GM20431 (cell line): ENCODE measurements around the gene DCAF10.
"Not testable (repeated sequence)": the region's sequence is repeated elsewhere in the genome, so short reads cannot be mapped to it uniquely, and the experiment has no call there.

Experiments used
- in situ Hi-C: fragments of 300-500 bp; cut with MseI, MboI; formaldehyde crosslinking; loops from one replicate; pipeline ENCODE4 v1.15.0; 2020; ENCODE audit warnings: low sequenced_read_pairs; ENCODE audit not compliant: unreplicated experiment

Gene DCAF10

GRCh38 chr9:37788332-37788731 lies 12.3 kb upstream of the DCAF10 start:
- in situ Hi-C loops, result no loop called here

GRCh38 chr9:37790096-37790495 lies 10.5 kb upstream of the DCAF10 start:
- in situ Hi-C loops, result no loop called here

GRCh38 chr9:37792122-37792521 lies 8.5 kb upstream of the DCAF10 start:
- in situ Hi-C loops, result no loop called here

- in situ Hi-C loops, result no loop called here
Measured at GRCh38 chr9:37796232-37796631, 4.4 kb upstream of the DCAF10 start.

GRCh38 chr9:37798677-37799076 lies 1.9 kb upstream of the DCAF10 start:
- in situ Hi-C loops, result no loop called here

GRCh38 chr9:37801287-37801850 lies 772 bp downstream of the DCAF10 start:
- in situ Hi-C loops, result no loop called here

GRCh38 chr9:37801959-37802711 lies 1.5 kb downstream of the DCAF10 start:
- in situ Hi-C loops, result no loop called here

- in situ Hi-C loops, result no loop called here
Measured at GRCh38 chr9:37806271-37806670, 5.7 kb downstream of the DCAF10 start.

GRCh38 chr9:37809676-37810075 lies 9.1 kb downstream of the DCAF10 start:
- in situ Hi-C loops, result not testable (repeated sequence)

- in situ Hi-C loops, result no loop called here
Measured at GRCh38 chr9:37811906-37812476, 11.4 kb downstream of the DCAF10 start.

- in situ Hi-C loops, result no loop called here
Measured at GRCh38 chr9:37812773-37813379, 12.3 kb downstream of the DCAF10 start.

GRCh38 chr9:37818849-37819248 lies 18.3 kb downstream of the DCAF10 start:
- in situ Hi-C loops, result no loop called here

GRCh38 chr9:37820142-37820541 lies 19.5 kb downstream of the DCAF10 start:
- in situ Hi-C loops, result no loop called here

GRCh38 chr9:37825174-37825573 lies 24.6 kb downstream of the DCAF10 start:
- in situ Hi-C loops, result not testable (repeated sequence)

GRCh38 chr9:37827483-37828165 lies 27.0 kb downstream of the DCAF10 start:
- in situ Hi-C loops, result no loop called here

GRCh38 chr9:37835821-37836220 lies 35.2 kb downstream of the DCAF10 start:
- in situ Hi-C loops, result no loop called here

- in situ Hi-C loops, result no loop called here
Measured at GRCh38 chr9:37836386-37836785, 35.8 kb downstream of the DCAF10 start.

- in situ Hi-C loops, result no loop called here
Measured at GRCh38 chr9:37839496-37840461, 39.2 kb downstream of the DCAF10 start.

GRCh38 chr9:37840560-37841194 lies 40.1 kb downstream of the DCAF10 start:
- in situ Hi-C loops, result no loop called here
